ENCODE measurements around the gene MOB3B.
"Not testable (repeated sequence)": the region's sequence is repeated elsewhere in the genome, so short reads cannot be mapped to it uniquely, and the experiment has no call there.

MOB3B gene

GRCh38 chr9:27441741-27442070 lies 87.9 kb downstream of the MOB3B start:
- DNase-seq = no peak

GRCh38 chr9:27440888-27441740 lies 88.5 kb downstream of the MOB3B start:
- no peak for DNase-seq

- DNase-seq = no peak
Observed at GRCh38 chr9:27438522-27438921, 91.1 kb downstream of the MOB3B start.

GRCh38 chr9:27437652-27438373 lies 91.8 kb downstream of the MOB3B start:
- no peak for DNase-seq

GRCh38 chr9:27436234-27436633 lies 93.4 kb downstream of the MOB3B start:
- no peak for DNase-seq

- no peak for DNase-seq
Observed at GRCh38 chr9:27433631-27434325, 95.8 kb downstream of the MOB3B start.

- no peak for DNase-seq
Observed at GRCh38 chr9:27432308-27432707, 97.3 kb downstream of the MOB3B start.

- DNase-seq = no peak
Observed at GRCh38 chr9:27431543-27432147, 98.0 kb downstream of the MOB3B start.

- DNase-seq = peak; percentile 17
Observed at GRCh38 chr9:27430750-27431535, 98.7 kb downstream of the MOB3B start.

GRCh38 chr9:27429917-27430316 lies 99.7 kb downstream of the MOB3B start:
- no peak for DNase-seq

- DNase-seq = no peak
Observed at GRCh38 chr9:27429436-27429835, 100.2 kb downstream of the MOB3B start.

- DNase-seq = no peak
Observed at GRCh38 chr9:27428551-27428950, 101.1 kb downstream of the MOB3B start.

- no peak for DNase-seq
Observed at GRCh38 chr9:27427272-27427643, 102.4 kb downstream of the MOB3B start.

GRCh38 chr9:27426511-27427271 lies 102.9 kb downstream of the MOB3B start:
- no peak for DNase-seq

- DNase-seq = no peak
Observed at GRCh38 chr9:27425827-27426510, 103.6 kb downstream of the MOB3B start.

GRCh38 chr9:27423915-27424710 lies 105.5 kb downstream of the MOB3B start:
- no peak for DNase-seq

GRCh38 chr9:27422279-27422834 lies 107.3 kb downstream of the MOB3B start:
- no peak for DNase-seq

- no peak for DNase-seq
Observed at GRCh38 chr9:27421577-27421976, 108.0 kb downstream of the MOB3B start.

GRCh38 chr9:27419558-27419957 lies 110.1 kb downstream of the MOB3B start:
- not testable (repeated sequence) for DNase-seq

GRCh38 chr9:27414220-27414761 lies 115.3 kb downstream of the MOB3B start:
- DNase-seq = no peak

Data from NCI-H2171 (cell line).